ENCODE data around the gene ZNF860.
A peak's percentile ranks its signal among the peaks of the same experiment; 100 is the strongest.
"Not testable (repeated sequence)": the region's sequence is repeated elsewhere in the genome, so short reads cannot be mapped to it uniquely, and the experiment has no call there.

ZNF860 gene

DNA sequence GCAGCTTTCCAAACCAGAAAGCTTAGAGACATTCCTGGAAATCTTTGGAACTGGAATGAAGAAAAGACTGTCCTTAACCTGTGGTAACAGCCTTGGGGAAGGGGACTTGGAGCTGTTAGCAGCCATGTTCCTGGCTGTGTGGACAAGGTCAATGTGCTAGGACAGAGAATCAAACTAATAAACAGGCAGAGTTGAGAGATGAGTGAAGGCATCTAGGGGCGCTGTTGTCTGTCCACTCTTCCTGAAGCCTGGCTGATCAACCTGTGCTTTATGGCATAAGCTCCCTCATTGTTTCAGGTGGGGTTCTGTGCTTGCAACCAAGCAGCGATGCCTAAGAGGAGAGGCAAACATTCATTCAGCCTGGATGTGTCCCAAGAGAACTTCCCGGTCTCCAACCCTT, 19.3 kb downstream of the ZNF860 start:
- DNase-seq, result no peak

DNA sequence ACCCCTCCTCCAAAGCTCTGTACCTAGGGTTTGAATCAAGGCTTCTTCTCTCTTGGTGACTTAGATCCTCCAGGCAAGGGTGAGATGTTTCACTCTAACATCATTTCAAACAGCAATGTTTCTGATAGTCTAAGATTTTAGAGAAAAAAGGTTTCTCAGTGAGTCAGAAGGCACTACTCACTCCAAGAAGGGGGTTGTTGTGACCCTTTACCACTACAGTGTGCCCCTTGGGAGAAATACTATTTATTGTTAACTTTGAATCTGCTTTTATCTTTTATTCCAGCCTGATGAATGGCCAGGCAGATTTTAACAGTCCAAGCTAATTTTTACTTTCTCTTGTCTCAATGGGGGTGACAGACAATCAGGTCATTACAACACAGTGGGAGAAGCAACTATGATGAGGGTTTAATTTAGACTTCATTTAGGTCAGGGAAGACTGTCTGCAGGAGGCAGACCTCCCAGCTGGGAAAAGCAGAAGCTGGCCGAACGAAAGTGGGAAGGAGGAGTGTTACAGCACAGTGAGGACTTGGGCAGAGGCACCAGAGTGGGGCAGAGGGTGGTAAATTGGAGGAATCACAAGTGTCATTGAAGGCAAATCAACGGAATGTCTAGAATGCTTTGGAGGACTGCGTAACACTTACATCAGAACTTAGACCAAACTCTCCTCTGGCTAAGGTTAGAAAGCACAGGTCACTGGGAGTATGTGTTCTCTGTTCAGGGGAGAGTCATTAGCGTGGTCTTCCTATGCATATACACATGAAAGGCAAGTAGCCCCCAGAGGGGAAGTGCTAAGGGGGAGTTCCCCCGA, 21.2 kb downstream of the ZNF860 start:
- no peak for DNase-seq

DNA sequence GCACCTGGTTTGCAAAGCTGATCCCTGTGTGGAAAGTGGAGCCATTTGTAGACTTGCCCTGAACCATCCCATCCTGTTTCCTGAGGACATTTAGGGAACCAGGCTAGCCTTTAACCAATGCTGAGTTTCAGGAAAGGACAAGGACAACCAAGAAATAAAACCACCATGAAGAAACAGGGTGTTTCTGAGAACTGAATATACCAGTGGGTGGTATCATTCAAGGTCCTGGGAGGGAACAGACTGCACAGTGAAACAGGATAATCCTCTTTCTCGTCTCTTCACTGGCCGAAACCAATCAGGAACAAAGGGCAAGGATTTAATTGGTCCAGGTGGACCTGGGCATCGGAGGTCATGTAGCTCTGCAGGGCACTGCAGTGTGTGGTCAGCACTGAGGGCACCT, 21.8 kb downstream of the ZNF860 start:
- DNase-seq, result no peak

DNA sequence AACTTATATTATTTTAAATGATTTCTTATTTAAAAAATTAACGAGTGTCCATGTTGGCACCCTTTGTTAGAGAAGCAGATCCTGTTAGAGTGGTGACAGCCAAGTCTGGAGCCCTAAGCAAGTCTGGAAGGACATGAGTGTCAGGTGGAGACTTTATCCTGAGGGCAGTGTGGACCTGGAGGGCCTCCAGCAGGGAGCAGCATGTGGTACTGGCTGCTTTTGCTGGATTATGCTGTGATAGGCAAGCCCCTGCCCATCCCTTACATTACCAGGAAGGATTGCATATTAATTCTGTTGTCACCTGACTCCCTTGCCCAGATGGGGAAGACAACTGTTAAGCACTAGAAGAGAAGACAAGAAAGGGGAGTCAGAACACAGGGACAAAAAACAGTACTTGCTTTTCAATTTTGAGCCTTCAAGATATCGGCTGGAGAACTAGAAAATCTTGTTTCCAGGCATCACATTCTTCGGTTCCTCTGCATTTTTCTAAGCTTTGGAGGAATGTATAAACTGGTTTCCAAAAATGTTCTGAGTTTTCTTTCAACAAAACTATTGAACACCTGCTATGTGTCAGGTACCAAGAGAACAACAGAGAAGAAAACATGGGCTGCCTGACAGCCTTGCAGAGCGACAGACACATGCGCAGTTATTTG, 22.7 kb downstream of the ZNF860 start:
- no peak for DNase-seq

- no peak for DNase-seq
Measured at GRCh38 chr3:32009101-32009500, 27.6 kb downstream of the ZNF860 start.

- no peak for DNase-seq
Measured at GRCh38 chr3:32009957-32010356, 28.4 kb downstream of the ZNF860 start.

GRCh38 chr3:32010699-32011098, 29.1 kb downstream of the ZNF860 start:
- DNase-seq, result not testable (repeated sequence)

GRCh38 chr3:32015638-32016037, 34.1 kb downstream of the ZNF860 start:
- DNase-seq, result not testable (repeated sequence)

GRCh38 chr3:32017286-32017685, 35.7 kb downstream of the ZNF860 start:
- DNase-seq, result no peak

DNA sequence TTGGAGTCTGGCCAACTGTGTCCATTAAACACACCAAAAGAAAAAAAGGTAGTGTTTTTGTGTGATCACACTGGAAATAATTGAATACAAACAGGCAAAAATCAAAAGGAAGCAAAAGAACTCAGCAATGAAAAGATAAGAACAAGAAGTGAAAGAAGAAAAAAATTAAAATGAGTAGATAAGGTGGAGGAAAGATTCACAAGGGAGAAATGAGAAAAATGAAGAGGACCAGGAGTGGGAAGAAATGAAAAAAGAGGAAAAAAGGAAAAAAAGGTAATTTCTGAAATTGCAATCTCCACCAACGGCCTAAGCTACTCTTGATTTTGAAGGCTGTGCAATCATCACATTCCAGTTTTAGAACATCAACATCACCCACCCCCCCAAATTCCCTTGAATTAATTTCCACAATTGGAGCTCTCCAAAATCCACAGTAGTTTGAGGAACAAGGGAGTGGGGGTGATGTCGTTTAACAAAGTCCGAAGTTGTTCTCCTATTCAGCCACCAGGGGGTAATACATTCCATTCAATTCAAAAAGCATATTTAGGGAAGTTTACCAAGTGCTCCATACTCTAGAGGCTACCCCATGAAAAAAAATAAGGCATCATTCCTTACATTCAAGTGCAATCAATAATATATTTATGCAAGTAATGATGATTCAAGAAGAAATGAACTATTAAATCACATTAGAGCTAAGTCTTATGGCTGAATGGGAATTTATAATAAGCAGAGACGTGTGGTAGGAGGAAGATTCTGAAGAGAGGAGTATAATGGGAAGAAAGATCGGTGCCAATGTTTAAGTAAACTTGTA, 37.4 kb downstream of the ZNF860 start:
- peak in 1 of 2 donors; percentile 44 for DNase-seq

DNA sequence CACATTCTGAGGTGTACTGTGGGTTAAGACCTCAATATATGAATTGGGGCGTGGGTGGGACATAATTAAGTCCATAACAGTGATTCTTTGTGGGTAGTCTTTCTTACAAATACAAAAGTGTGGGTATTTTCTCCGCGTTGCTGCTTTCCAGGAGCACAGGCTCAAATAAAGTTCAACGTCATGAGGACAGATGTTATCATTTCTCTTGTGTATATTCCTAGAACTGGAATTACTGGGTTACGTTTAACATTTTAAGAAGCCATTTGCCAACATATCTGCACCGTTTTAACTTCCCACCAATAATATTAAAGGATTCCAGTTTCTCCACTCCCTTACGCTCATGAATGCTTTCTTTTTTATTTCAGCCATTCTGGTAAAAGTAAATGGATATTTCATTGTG, 39.6 kb downstream of the ZNF860 start:
- DNase-seq, result no peak

GRCh38 chr3:32021748-32022147, 40.2 kb downstream of the ZNF860 start:
- DNase-seq, result no peak

DNA sequence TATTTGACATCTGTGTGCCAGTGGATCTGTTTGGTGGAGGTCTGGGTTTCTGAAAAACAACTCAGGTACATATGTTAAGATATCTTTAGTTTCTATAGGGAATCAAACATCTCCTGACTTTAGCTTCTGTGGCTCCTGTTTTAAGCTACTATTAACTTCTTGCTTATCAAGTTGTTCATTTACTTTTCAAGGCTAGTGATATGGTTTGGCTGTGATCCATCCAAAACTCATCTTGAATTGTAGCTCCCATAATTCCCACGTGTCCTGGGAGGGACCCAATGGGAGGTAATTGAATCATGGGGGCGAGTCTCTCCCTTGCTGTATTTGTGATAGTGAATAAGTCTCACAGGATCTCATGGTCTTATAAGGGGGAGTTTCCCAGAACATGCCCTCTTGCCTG, 41.4 kb downstream of the ZNF860 start:
- no peak for DNase-seq

DNA sequence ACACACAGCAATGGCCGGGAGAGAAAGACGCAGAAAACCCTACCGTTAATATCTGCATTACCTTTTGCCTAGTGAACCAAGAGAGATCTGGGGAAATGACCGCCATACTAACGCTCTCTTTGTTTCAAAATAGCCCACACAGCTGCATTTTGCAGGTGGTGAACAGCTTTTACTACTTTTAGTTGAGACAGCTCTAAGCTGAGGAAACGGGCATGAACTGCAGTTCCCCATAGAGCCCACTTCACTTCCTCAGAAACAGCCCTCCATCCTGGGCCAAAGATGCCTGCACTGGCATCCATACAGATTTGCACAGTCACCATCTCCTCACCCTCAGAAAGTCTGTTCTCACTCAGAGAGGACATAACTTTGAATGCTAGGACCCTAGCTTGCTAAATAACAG, 45.0 kb downstream of the ZNF860 start:
- DNase-seq, result peak in 1 of 2 donors; percentile 16

DNA sequence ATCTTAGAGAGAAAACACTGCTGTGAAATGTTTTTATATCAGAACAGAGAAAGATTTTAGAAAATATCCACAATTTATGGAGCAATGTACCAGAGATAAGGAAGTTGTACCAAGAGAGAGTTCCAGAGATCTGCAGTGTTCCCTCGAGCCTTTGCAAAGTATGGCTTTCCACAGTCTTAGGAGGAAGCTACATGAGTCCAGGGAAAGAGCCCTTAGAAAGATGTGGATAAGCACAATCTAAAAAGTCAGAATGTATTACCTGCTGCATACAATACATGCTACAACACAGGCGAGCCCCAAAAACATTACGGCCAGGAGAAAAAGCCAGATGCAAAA, 56.4 kb downstream of the ZNF860 start:
- no peak for DNase-seq

GRCh38 chr3:32041316-32041715, 59.8 kb downstream of the ZNF860 start:
- no peak for DNase-seq
